Endothelial cell of umbilical vein (primary cell): Measurements from ENCODE around the gene SBF1. TPM values are rescaled to one million over a fixed set of nuclear protein-coding genes. Genes with fewer than 3 reads are reported as not detected.
A peak's percentile ranks its signal among the peaks of the same experiment; 100 is the strongest.

ENCODE experiments used
- BruUV-seq: library from RNA; stranded (reverse); fragments of 400-500 nt; replicated peaks from 2 replicates; lab custom pipeline; 2021; lab: Mats Ljungman, UMichigan
- CTCF ChIA-PET: fragments of 300-600, 350-600 bp; sonication (Branson Sonifier 250); formaldehyde crosslinking; loops from one replicate; lab custom pipeline; 2021; ENCODE audit warnings: antibody characterized with exemption, inconsistent platforms; lab: Charles Lee
- POLR2A ChIA-PET: fragments of 300-600, 350-600 bp; sonication (Branson Sonifier 250); formaldehyde crosslinking; loops from one replicate; lab custom pipeline; 2021; ENCODE audit warnings: antibody characterized with exemption, inconsistent platforms; lab: Charles Lee
- DNase-seq: peaks from one replicate; pipeline ENCODE4 v3.0.0-alpha.2; 2011; ENCODE audit warnings: low read depth, low spot score
- FAIRE-seq: peaks from 2 replicates; lab custom pipeline; 2011; peaks lifted over from hg19 to GRCh38; lab: Jason Lieb, UNC
- H2AFZ ChIP-seq: 2 replicates; pipeline ENCODE4 v1.6.0; 2012; ENCODE audit warnings: low read depth, low read length, control low read depth, inconsistent platforms
- H3K27ac ChIP-seq: 2 replicates; pipeline ENCODE4 v1.5.1; 2011; ENCODE audit warnings: low read depth, mild to moderate bottlenecking, control low read depth, low read length, moderate library complexity; ENCODE audit not compliant: insufficient read depth
- H3K27me3 ChIP-seq, 2 experiments: 2 replicates each; pipeline versions ENCODE4 v1.6.0 to v1.6.1; 2011; ENCODE audit warnings: low read length in 2 of 2, mixed read lengths in 1 of 2; ENCODE audit not compliant: control insufficient read depth in 2 of 2, insufficient read depth in 2 of 2
- H3K36me3 ChIP-seq, 2 experiments: 2 replicates in 1 of 2; 3 replicates in 1 of 2; pipeline ENCODE4 v1.5.1; 2011; ENCODE audit warnings: low read length in 2 of 2, mild to moderate bottlenecking in 1 of 2, moderate library complexity in 1 of 2; ENCODE audit not compliant: control insufficient read depth in 2 of 2, insufficient read depth in 2 of 2; ENCODE audit errors: extremely low read depth in 1 of 2
- H3K4me1 ChIP-seq: 3 replicates; pipeline ENCODE4 v1.5.1; 2011; ENCODE audit warnings: mild to moderate bottlenecking, low read length; ENCODE audit not compliant: control insufficient read depth, insufficient read depth; ENCODE audit errors: extremely low read depth
- H3K4me2 ChIP-seq: 2 replicates; pipeline ENCODE4 v1.6.1; 2011; ENCODE audit warnings: low read length, control low read depth, mixed read lengths; ENCODE audit not compliant: insufficient read depth
- H3K4me3 ChIP-seq, 3 experiments: fragments of 200-600 bp in 1 of 3; sonication (generic), shearing (Covaris generic) in 1 of 3; replicated peaks in 1 of 3; 2 replicates each; pipeline ENCODE4 v1.5.1; 2011 to 2016; ENCODE audit warnings: control low read depth in 3 of 3, low read length in 3 of 3, mild to moderate bottlenecking in 2 of 3, inconsistent platforms in 1 of 3, low read depth in 1 of 3, moderate library complexity in 1 of 3; ENCODE audit not compliant: insufficient read depth in 1 of 3
- H3K79me2 ChIP-seq: 2 replicates; pipeline ENCODE4 v1.6.0; 2012; ENCODE audit warnings: low read length, inconsistent platforms; ENCODE audit not compliant: control insufficient read depth, insufficient read depth
- H3K9ac ChIP-seq: replicated peaks from 2 replicates; pipeline ENCODE3; 2011; ENCODE audit warnings: low read length, control low read depth; ENCODE audit not compliant: insufficient read depth; ENCODE audit errors: extremely low read depth
- H3K9me1 ChIP-seq: replicated peaks from 3 replicates; pipeline ENCODE4 v1.6.0; 2011; ENCODE audit warnings: mild to moderate bottlenecking, low read length; ENCODE audit not compliant: control insufficient read depth, insufficient read depth; ENCODE audit errors: extremely low read depth
- H3K9me3 ChIP-seq: replicated peaks from 2 replicates; pipeline ENCODE4 v1.5.1; 2012; ENCODE audit warnings: low read length, inconsistent platforms; ENCODE audit not compliant: control insufficient read depth, insufficient read depth
- H4K20me1 ChIP-seq: replicated peaks from 2 replicates; pipeline ENCODE3; 2011; ENCODE audit warnings: mild to moderate bottlenecking, low read length; ENCODE audit not compliant: control insufficient read depth, insufficient read depth; ENCODE audit errors: extremely low read depth
- CTCF ChIP-seq, 2 donors: IDR thresholded peaks; 1 replicate in 1 of 2; 2 replicates in 1 of 2; pipeline ENCODE4 v1.5.1; 2011; ENCODE audit warnings: low read length in 2 of 2, mild to moderate bottlenecking in 2 of 2, moderate library complexity in 2 of 2, control low read depth in 1 of 2, inconsistent platforms in 1 of 2, low read depth in 1 of 2; ENCODE audit not compliant: insufficient read depth in 1 of 2; ENCODE audit errors: extremely low read depth in 1 of 2
- EZH2 ChIP-seq: IDR thresholded peaks from 2 replicates; pipeline ENCODE4 v1.6.1; 2012; ENCODE audit warnings: borderline replicate concordance, low read depth, mild to moderate bottlenecking, moderate library complexity, low read length, inconsistent platforms; ENCODE audit not compliant: severe bottlenecking
- FOS ChIP-seq: IDR thresholded peaks from 2 replicates; pipeline ENCODE4 v1.6.1; 2011; ENCODE audit warnings: mild to moderate bottlenecking, low read length, moderate library complexity, borderline replicate concordance; ENCODE audit not compliant: insufficient read depth
- GATA2 ChIP-seq: IDR thresholded peaks from 2 replicates; pipeline ENCODE4 v1.7.0; 2011; ENCODE audit warnings: low read depth, mild to moderate bottlenecking, moderate library complexity, mixed read lengths, low read length; ENCODE audit not compliant: insufficient read length, insufficient read depth
- JUN ChIP-seq: IDR thresholded peaks from 2 replicates; pipeline ENCODE4 v1.6.1; 2011; ENCODE audit warnings: borderline replicate concordance, low read depth; ENCODE audit not compliant: insufficient read length, insufficient read depth
- MAX ChIP-seq: IDR thresholded peaks from 2 replicates; pipeline ENCODE4 v1.6.1; 2011; ENCODE audit not compliant: insufficient read depth, insufficient read length
- MYC ChIP-seq: IDR thresholded peaks from one replicate; pipeline ENCODE4 v1.6.1; 2011; ENCODE audit warnings: mild to moderate bottlenecking, low read depth, low read length
- POLR2A ChIP-seq: IDR thresholded peaks from 2 replicates; pipeline ENCODE4 v1.6.1; 2012; ENCODE audit warnings: low read depth, mild to moderate bottlenecking, control low read depth, low read length
- POLR2AphosphoS5 ChIP-seq: IDR thresholded peaks from 2 replicates; pipeline ENCODE4 v1.6.1; 2012; ENCODE audit warnings: low read depth, mild to moderate bottlenecking, control low read depth, low read length, moderate library complexity; ENCODE audit not compliant: insufficient read depth
- dilution Hi-C: fragments of 300-500 bp; cut with MboI; formaldehyde crosslinking; loops from one replicate; pipeline ENCODE4 v1.15.0; 2019; ENCODE audit warnings: low sequenced_read_pairs; ENCODE audit not compliant: extremely low pct_ligation_motif_present
- intact Hi-C: fragments of 100-400 bp; cut with micrococcal nuclease; formaldehyde crosslinking; loops from one replicate; pipeline ENCODE4 v1.10.0; 2022
- polyA plus RNA-seq, 4 experiments: library from polyadenylated mRNA; depleted of rRNA in 3 of 4; stranded (reverse) in 3 of 4; unstranded in 1 of 4; fragments of >200 nt; gene quantifications; 2 replicates each; pipeline versions ENCODE4 v1.2.1 to v1.2.3, GENCODE V29; 2011 to 2012; ENCODE audit warnings: missing spikeins in 1 of 4
- total RNA-seq: library from RNA; stranded (reverse); gene quantifications from 2 replicates; pipeline ENCODE4 v1.2.3, GENCODE V29; 2021

Gene SBF1
- total and polyA plus RNA-seq, 2 donors (not counting 3 experiments of a cell fraction or from before 2014, with no cell fraction given): 36.3 to 68.6 TPM

- H3K36me3 ChIP-seq: peaks cover 6 to 22% of the 10 kb centered on the region in 2 experiments
- no peaks in the 10 kb centered on the region for H4K20me1 ChIP-seq
- peaks cover 6% of the 10 kb centered on the region for H3K4me1 ChIP-seq
- H3K9ac ChIP-seq: no peak overlapping the region
- FAIRE-seq: no peak
- BruUV-seq: TSS peak; percentile 21
- dilution Hi-C loops: no loop called here
- TF ChIP-seq MYC (no peak), FOS (no peak), POLR2A (no peak), MAX (no peak), EZH2 (no peak), GATA2 (no peak), CTCF (IDR thresholded peaks at IDR 0.05; ENCODE audit: extremely low read depth in 1 of 2, insufficient read depth in 1 of 2, low read depth in 1 of 2, low read length in 2 of 2) (no peak), JUN (no peak), POLR2AphosphoS5 (no peak)
- no peak overlapping the region for H3K4me2 ChIP-seq
- H3K9me1 ChIP-seq: no peaks in the 10 kb centered on the region
- CTCF ChIA-PET: interaction anchor here (0.8 to 1.0 kb wide), 2 partner anchors 22 to 23 kb away, joined by 3 read pairs; partner anchors contain the start of gene SCO2
- no peaks in the 10 kb centered on the region for H3K27me3 ChIP-seq
- H3K79me2 ChIP-seq: peaks cover 14% of the 10 kb centered on the region
- no peak overlapping the region for H2AFZ ChIP-seq
- no peak overlapping the region for H3K4me3 ChIP-seq
- intact Hi-C loops: no loop called here
- no peak overlapping the region for H3K27ac ChIP-seq
- POLR2A ChIA-PET: no interaction called here
- H3K9me3 ChIP-seq: no peaks in the 10 kb centered on the region
- no peak for DNase-seq
Measured at GRCh38 chr22:50502628-50503474, 28.0 kb upstream of the SBF1 start.
